NOMO-1 treated with dmso at 0.1 percent for 144 hours (cell line): Measurements from ENCODE around the gene SLC20A1.

Experiments
- DNase-seq: peaks from one replicate; lab custom pipeline; 2025; ENCODE audit not compliant: unreplicated experiment; lab: John Stamatoyannopoulos, UW

SLC20A1 gene

GRCh38 chr2:112674229-112674628, 28.5 kb downstream of the SLC20A1 start:
- peak; percentile 81 for DNase-seq

DNA sequence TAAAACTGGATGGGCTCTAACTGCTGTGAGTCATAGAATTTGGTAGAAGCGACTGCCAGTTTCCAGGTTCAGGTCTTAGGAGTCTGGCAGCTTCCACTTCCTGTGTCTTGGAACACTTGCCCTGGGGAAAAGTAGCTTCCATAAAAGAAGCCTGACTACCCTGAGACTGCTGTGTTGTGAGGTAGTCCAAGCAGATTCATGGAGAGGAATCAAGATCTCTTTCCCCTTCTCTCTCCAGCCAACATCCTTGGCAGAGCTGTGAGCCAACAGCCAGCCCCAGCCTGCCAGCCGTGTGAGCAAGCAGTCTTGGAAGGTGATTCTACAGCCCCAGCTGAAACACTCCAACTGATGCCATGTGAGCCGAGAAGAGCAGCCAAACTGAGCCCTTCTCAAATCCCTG, 33.7 kb downstream of the SLC20A1 start:
- DNase-seq: no peak

DNA sequence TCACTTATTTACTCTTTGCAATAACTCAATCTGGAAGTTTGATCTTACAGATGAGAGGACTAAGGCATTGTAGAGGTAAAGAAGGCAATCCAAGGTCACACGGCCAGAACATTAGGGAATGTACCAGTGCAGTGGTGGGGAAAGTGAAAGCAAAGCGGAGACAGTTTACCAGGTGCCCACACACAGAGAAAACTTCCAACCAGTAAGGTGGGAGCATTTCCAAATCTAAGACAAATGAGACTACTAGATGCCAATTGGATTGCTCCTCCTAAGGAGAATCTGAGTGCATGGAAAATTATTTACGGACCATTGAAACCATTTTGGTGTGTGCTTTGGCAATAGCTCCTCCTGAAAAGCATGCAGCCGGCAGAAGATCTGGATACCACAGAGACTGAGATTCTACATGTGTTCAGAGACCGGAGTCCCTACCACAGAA, 34.9 kb downstream of the SLC20A1 start:
- no peak for DNase-seq

DNA sequence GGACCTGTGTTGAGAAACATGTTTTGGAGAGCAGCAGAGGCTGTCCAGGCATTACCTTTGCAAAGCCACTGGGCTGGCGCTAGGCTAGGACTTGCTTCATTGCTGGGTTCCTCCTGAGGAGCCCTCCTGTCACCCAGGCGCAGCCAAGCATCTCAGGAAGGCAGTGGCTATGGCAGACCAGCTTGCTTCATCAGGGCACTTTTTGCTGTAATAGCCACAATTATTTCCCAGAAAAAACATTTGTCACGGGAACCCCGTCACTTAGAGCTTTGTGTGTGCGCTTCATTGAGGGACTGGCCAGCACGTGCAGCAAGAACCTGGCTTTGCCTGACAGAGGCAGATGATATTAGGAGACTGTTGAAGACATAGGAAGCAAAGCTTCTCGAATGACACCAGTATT, 36.4 kb downstream of the SLC20A1 start:
- DNase-seq: peak; percentile 64

GRCh38 chr2:112683550-112684414, 38.0 kb downstream of the SLC20A1 start:
- DNase-seq: no peak

DNA sequence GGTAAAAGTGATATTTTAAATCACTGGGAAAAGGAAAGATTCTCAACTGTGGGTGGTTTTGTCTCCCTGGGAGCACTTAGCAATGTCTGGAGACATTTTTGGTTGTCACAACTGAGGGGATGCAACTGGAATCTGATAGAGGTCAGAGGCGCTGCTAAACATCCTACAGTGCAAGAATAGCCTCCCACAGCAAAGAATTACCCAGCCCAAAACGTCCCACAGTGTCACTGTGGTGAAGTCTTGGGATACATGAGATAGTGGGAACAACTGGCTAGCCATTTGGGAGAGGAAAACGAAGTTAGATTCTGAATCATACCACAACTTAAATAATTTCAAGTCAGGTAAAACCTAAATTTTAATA, 38.7 kb downstream of the SLC20A1 start:
- no peak for DNase-seq

DNA sequence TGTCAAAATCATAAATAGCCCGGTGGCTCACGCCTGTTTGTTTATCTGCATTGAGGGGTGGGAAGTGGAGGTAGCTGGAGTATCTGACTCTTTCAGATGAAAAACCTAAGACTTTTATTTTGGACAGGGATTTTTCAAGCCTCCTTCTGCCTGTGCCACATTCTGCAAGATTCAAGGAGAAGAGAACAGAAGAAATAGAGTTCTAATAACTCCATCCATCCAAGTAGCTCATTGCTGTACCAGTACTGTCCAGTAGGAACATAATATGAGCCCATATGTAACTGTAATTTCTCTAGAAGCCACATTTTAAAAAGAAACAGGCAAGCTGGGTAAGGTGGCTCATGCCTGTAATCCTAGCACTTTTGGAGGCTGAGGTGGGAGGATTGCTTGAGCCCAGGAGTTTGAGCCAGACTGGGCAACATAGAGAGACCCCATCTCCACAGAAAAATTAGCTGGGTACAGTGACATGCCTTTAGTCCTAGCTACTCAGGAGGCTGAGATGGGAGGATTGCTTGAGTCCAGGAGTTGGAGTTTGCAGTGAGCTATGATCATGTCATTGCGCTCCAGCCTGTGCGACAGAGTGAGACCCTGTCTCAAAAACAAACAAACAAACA, 39.6 kb downstream of the SLC20A1 start:
- DNase-seq: no peak

- DNase-seq: no peak
Observed at GRCh38 chr2:112686348-112687217, 40.8 kb downstream of the SLC20A1 start.

GRCh38 chr2:112687522-112687921, 41.8 kb downstream of the SLC20A1 start:
- no peak for DNase-seq

DNA sequence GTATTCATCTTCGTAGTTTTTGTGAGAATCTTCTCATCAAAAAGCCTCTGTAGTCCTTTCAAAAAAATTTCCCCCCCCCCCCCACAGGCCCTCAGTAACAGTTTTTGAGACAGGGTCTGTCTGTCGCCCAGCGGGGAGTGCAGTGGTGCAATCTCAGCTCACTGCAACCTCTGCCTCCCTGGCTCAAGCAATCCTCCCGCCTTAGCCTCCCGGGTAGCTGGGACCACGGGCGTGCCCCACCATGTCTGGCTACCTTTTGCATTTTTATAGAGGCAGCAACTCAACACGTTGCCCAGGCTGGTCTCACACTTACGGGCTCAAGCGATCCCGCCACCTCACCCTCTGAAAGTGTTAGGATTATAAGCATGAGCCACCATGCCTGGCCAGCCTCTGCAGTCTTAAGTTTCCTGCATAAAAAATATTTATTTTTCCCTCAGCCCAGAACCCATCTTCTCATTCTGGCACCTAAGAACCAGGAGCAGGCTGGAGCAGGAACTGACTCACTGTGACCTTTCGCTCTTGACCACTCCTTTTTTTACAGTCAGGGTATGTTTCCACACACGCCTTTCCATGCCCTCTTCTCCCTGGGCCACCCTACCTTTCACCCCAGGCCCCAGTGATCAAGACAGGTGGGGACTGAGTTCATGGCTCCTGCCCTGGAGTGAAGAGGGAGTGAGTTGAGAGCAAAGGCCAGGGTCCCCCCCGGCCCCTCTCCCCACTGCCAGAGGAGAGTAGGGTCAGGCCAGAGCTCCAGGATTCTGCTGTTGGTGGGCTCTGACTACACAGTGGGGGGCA, 42.5 kb downstream of the SLC20A1 start:
- DNase-seq: no peak

DNA sequence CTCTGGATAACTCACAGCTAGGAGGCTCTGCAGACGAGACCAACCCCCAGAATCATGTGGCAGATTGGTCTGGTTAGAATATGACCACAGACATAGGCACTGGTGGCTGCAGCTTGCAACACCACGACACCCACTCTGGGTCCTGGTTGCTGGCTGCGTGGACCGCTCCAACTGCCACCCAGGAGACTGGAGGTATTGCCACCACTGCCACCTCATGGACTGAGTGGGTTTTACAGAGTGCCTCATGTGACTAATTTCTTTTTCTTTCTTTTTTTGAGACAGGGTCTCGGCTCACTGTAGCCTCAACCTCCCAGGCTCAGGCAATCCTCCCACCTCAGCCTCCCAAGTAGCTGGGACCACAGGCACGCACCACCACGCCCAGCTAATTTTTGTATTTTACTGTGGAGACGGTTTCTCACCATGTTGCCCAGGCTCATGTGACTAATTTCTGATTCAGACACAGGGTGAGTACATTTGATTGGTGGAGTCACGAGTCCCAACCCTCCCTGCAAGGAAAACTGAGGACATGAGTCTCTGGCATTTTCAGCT, 45.2 kb downstream of the SLC20A1 start:
- DNase-seq: peak; percentile 51

- DNase-seq: no peak
Observed at GRCh38 chr2:112691881-112692281, 46.1 kb downstream of the SLC20A1 start.

GRCh38 chr2:112692495-112692911, 46.8 kb downstream of the SLC20A1 start:
- peak; percentile 90 for DNase-seq

- no peak for DNase-seq
Observed at GRCh38 chr2:112692918-112693317, 47.2 kb downstream of the SLC20A1 start.

DNA sequence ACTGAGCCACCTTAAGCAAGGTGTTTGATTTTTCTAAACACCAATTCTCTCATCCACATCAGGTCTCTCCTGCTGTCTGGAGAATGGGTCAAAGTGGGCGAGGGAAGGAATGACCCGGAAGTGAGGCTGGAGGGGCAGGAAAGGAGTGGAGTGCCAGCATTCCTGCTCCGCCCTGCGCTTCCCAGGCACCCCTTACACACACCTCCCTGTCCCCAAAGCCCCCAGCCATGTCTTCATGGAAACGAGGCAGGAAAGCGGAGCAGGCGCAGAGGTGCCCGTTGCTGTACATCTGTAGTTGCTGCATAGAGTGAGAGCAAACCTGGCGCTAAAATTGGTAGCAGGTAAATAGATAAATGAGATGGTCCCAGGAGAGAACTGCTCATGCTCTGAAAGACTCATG, 47.9 kb downstream of the SLC20A1 start:
- no peak for DNase-seq

DNA sequence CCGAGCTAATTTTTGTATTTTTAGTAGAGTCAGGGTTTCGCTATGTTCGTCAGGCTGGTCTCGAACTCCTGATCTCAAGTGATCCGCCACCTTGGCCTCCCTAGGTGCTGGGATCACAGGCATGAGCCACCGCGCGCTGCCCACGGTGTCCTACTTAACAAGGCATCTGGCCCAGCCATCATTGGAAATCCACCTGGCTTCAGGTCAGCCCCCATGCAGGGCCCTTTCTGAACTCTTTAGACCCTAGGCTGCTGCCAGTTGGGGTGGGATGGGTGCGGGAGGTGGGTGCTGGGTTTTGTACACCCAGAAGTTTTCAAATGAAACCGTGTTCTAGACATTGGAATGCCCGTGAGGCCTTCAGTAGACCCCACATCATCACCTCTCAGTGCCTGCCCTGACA, 48.4 kb downstream of the SLC20A1 start:
- no peak for DNase-seq

DNA sequence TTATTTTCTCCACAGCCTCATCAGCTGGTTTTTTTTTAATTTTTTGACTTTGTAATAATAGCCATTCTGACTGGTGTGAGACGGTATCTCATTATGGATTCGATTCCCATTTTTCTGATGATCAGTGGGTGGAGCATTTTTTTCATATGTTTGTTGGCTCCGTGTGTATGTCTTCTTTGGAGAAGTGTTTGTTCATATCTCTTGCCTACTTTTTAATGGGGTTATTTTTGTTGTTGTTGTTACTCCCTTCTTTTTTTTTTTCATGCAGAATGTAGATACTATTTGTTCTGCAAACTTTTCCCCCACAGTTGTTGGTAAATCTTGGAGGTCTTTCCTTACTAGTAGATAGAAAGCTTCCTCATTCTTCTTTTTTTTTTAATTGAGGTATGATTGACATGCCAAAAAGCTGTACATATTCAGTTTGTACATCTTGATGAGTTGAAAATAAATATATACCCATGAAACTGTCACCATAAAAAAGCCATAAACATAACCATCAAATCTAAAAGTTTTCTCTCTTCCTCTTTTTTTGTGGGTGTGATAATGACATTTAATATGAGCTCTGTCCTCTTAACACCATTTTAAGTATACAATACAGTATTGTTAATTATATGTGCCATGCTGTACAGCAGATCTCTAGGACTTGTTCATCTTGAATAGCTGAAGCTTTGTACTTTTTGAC, 53.2 kb downstream of the SLC20A1 start:
- peak; percentile 50 for DNase-seq

DNA sequence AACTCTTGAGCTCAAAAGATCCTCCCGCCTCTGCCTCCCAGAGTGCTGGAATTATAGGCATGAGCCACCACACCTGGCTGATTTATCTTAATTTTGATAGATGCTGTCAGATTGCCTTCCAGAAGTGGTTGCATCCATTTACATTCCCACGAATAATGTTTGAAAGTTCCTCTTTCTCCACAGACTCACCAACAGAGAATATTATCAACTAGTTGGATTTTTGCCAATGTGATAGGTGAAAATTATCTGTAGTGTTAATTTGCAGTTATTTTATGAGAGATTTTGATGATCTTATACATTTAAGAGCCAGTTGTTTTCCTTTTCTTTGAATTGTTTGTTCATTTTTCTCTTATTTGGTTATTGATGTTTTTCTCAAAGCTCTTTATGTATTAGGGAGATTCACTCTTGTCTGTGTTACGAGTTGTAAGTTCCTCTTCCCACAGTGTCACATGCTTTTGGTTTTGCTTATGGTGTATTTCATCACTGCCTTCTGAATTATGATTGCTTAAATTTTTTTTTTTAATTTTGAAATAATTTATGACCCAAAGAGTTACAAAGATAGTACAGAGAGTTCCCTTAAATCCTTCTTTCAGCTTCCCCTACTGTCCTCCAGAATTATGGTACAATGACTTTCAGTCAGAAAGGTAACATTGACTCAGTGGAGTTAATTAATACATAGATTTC, 54.4 kb downstream of the SLC20A1 start:
- DNase-seq: peak; percentile 63

- DNase-seq: peak; percentile 38
Observed at GRCh38 chr2:112701052-112701451, 55.3 kb downstream of the SLC20A1 start.
